ENCODE results near the gene PAX3. TPM values are rescaled to one million over a fixed set of nuclear protein-coding genes. Genes with fewer than 3 reads are reported as not detected.

The PAX3 gene
- total RNA-seq, 1 donor from 2014 or later = not detected

DNA sequence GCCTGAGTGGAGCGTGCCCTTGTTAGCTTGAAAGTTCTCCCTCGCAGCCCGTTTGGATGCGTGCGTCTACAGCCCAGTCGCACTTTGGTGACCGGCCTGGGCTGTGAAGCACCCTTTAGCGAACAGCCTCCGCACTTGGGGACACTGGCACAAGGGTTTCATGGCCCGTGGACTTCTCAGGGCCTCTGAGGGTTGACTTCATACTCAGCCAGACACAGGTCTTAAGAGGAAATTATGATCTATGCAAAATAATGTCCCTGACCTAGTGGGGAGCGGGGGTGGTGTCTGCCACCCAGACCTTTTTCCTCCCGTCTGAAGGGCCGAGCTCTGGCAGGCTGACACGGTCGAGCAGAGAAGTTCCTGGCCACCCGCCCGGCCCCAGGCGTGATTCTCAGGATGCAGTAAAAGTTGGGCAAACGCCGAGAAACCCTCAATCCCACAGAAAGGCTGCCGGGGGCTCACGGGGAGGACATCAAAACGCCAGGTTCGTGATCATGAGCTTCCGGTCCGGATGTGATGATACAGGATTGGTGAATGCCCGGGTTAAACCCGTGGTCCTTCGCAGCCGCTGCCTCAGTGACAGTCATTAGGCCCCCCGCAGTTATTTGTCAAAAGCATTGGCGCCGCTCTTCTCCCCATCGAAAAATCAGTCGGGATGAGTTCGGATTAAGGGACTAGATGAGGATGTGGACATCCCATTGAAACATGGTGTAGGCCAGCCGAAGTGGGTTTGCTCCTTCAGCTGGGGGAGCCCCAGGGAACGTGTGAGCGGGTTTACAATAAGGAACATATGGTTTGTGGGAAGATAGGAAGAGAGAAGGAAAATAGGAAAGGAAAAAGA lies 3.6 kb upstream of the PAX3 start:
- H3K4me1 ChIP-seq = peaks cover 55% of the 10 kb centered on the region
- H3K36me3 ChIP-seq = no peaks in the 10 kb centered on the region
- intact Hi-C loops (cut with DNase I) = no loop called here
- no peak overlapping the region for H3K4me3 ChIP-seq
- TF ChIP-seq, protein P1, sequence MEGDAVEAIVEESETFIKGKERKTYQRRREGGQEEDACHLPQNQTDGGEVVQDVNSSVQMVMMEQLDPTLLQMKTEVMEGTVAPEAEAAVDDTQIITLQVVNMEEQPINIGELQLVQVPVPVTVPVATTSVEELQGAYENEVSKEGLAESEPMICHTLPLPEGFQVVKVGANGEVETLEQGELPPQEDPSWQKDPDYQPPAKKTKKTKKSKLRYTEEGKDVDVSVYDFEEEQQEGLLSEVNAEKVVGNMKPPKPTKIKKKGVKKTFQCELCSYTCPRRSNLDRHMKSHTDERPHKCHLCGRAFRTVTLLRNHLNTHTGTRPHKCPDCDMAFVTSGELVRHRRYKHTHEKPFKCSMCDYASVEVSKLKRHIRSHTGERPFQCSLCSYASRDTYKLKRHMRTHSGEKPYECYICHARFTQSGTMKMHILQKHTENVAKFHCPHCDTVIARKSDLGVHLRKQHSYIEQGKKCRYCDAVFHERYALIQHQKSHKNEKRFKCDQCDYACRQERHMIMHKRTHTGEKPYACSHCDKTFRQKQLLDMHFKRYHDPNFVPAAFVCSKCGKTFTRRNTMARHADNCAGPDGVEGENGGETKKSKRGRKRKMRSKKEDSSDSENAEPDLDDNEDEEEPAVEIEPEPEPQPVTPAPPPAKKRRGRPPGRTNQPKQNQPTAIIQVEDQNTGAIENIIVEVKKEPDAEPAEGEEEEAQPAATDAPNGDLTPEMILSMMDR (IDR thresholded peaks at IDR 0.05) = no peak
- TF ChIP-seq POLR2A (IDR thresholded peaks at IDR 0.05) = no peak
- no peak for TF ChIP-seq POLR2AphosphoS5 (IDR thresholded peaks at IDR 0.05; ENCODE audit: insufficient read depth in 1 of 2, low read depth in 1 of 2)
- peaks cover 52% of the 10 kb centered on the region for H3K27me3 ChIP-seq
- no peak for DNase-seq (ENCODE audit: extremely low spot score in 2 of 2)
- no peaks in the 10 kb centered on the region for H3K9me3 ChIP-seq
- no peak overlapping the region for H3K27ac ChIP-seq

DNA sequence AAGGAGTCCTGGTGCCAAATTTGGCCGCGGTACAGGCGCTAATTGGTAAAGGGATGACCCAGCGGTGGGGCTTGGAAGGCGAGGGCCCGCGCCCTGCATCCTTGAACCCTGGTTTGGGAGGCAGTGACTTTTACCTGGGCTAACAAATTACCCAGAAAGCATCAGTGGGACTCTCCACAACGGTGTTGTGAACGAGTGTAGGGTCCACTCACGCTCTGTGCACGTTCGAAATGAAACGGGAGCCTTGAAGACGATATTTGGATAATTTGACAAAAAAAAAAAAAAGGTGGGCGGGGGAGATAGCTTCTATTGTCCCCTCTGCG lies 3.0 kb upstream of the PAX3 start:
- H3K4me1 ChIP-seq = peaks cover 52% of the 10 kb centered on the region
- no peak for DNase-seq (ENCODE audit: extremely low spot score in 2 of 2)
- H3K9me3 ChIP-seq = no peaks in the 10 kb centered on the region
- TF ChIP-seq, protein P1 (IDR thresholded peaks at IDR 0.05) = no peak
- no peak for TF ChIP-seq POLR2AphosphoS5 (IDR thresholded peaks at IDR 0.05; ENCODE audit: insufficient read depth in 1 of 2, low read depth in 1 of 2)
- TF ChIP-seq POLR2A (IDR thresholded peaks at IDR 0.05) = no peak
- intact Hi-C loops (cut with DNase I) = no loop called here
- H3K27ac ChIP-seq = no peak overlapping the region
- no peak overlapping the region for H3K4me3 ChIP-seq
- H3K36me3 ChIP-seq = no peaks in the 10 kb centered on the region
- H3K27me3 ChIP-seq = peaks cover 55% of the 10 kb centered on the region

DNA sequence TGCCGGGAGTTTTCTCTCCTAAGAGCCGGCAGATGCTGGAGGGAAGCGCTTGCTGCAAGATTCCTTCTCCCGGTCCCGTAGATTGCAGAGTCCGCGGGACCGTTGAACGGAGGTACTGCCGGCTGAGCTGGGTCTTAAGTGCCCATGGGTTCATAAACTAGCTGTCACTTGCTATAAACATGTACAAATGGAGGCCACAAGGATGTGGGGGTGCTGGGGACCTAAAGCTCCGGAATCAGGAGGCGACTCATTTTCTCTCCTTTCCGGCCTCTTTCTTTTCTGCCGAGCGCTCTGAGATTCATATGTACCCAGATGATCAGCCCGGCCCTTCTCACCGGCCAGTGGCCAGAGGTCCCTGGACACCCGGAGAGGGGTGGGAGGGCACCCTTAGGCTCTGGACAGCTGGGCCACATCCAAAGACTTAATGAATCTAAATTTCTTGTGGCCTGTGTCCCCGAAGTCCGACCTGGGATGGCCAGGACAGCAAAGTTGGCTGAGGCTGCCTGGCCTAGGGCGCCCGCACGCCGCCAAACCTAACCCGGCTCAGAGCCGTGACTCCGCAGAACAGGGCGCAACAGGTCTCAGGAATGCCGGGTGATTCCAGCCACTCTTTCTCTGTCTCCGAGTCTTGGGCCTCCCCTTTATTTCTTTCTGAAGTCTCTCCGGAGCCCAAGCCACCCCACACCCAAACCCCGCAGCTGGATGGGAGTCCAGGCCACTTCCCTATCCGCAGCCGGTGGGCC lies 2.4 kb upstream of the PAX3 start:
- Histone ChIP-seq H3K36me3 (no peaks in the 10 kb centered on the region), H3K27me3 (peaks cover 55% of the 10 kb centered on the region), H3K4me1 (peaks cover 52% of the 10 kb centered on the region), H3K4me3 (no peak overlapping the region), H3K9me3 (no peaks in the 10 kb centered on the region), H3K27ac (no peak overlapping the region)
- intact Hi-C loops (cut with DNase I) = no loop called here
- TF ChIP-seq POLR2A (IDR thresholded peaks at IDR 0.05) (no peak), POLR2AphosphoS5 (IDR thresholded peaks at IDR 0.05; ENCODE audit: insufficient read depth in 1 of 2, low read depth in 1 of 2) (no peak)
- TF ChIP-seq, protein P1 (IDR thresholded peaks at IDR 0.05) = no peak
- no peak for DNase-seq (ENCODE audit: extremely low spot score in 2 of 2)

DNA sequence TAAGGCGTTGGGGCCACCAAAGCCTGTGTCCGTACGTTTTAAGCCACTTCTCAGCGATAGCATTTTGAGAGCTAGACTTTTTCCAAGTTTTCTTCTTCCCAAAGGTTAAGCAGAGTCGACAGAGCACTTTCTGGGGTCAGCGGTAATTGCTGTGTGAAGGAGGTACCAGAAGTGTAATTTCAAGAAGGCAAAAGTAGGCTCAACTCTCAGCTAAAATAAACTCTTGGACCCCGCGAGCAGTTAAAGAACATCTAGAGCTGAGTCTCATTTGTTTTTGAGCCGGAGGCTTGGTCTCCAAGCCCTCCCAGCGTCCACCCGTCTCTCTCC lies 1.9 kb upstream of the PAX3 start:
- intact Hi-C loops (cut with DNase I) = no loop called here
- peaks cover 59% of the 10 kb centered on the region for H3K27me3 ChIP-seq
- H3K4me3 ChIP-seq = no peak overlapping the region
- H3K27ac ChIP-seq = no peak overlapping the region
- no peaks in the 10 kb centered on the region for H3K9me3 ChIP-seq
- H3K36me3 ChIP-seq = no peaks in the 10 kb centered on the region
- TF ChIP-seq, protein P1 (IDR thresholded peaks at IDR 0.05) = no peak
- TF ChIP-seq POLR2AphosphoS5 (IDR thresholded peaks at IDR 0.05; ENCODE audit: insufficient read depth in 1 of 2, low read depth in 1 of 2) (no peak), POLR2A (IDR thresholded peaks at IDR 0.05) (no peak)
- no peak for DNase-seq (ENCODE audit: extremely low spot score in 2 of 2)
- H3K4me1 ChIP-seq = peaks cover 52% of the 10 kb centered on the region

Data from vagina (tissue), 2 donors.